Measurements from ENCODE around the gene CAPG.
"Not testable (repeated sequence)": the region's sequence is repeated elsewhere in the genome, so short reads cannot be mapped to it uniquely, and the experiment has no call there.

CAPG gene

GRCh38 chr2:85448461-85449213 is 38.5 kb upstream of the CAPG start:
- TF ChIP-seq PAX5 (IDR thresholded peaks at IDR 0.05; ENCODE audit: insufficient read depth, low read length, severe bottlenecking) (no peak), SPI1 (IDR thresholded peaks at IDR 0.05; ENCODE audit: low read depth, low read length) (no peak), POLR2AphosphoS5 (IDR thresholded peaks at IDR 0.05; ENCODE audit: low read depth, low read length) (no peak), POU2F2 (IDR thresholded peaks at IDR 0.05; ENCODE audit: low read depth, low read length) (no peak), POLR2A (IDR thresholded peaks at IDR 0.05; ENCODE audit: low read depth, low read length) (no peak), TAF1 (IDR thresholded peaks at IDR 0.05; ENCODE audit: low read depth, low read length) (no peak)
- FAIRE-seq (no peak), DNase-seq (ENCODE audit: insufficient read length, low spot score) (no peak)

GRCh38 chr2:85447222-85447585 is 37.0 kb upstream of the CAPG start:
- TF ChIP-seq POLR2AphosphoS5 (IDR thresholded peaks at IDR 0.05; ENCODE audit: low read depth, low read length) (no peak), SPI1 (IDR thresholded peaks at IDR 0.05; ENCODE audit: low read depth, low read length) (no peak), TAF1 (IDR thresholded peaks at IDR 0.05; ENCODE audit: low read depth, low read length) (no peak), POLR2A (IDR thresholded peaks at IDR 0.05; ENCODE audit: low read depth, low read length) (no peak), POU2F2 (IDR thresholded peaks at IDR 0.05; ENCODE audit: low read depth, low read length) (no peak), PAX5 (IDR thresholded peaks at IDR 0.05; ENCODE audit: insufficient read depth, low read length, severe bottlenecking) (no peak)
- no peak for DNase-seq (ENCODE audit: insufficient read length, low spot score)
- FAIRE-seq: no peak

GRCh38 chr2:85446296-85447221 is 36.4 kb upstream of the CAPG start:
- TF ChIP-seq POU2F2 (IDR thresholded peaks at IDR 0.05; ENCODE audit: low read depth, low read length) (no peak), TAF1 (IDR thresholded peaks at IDR 0.05; ENCODE audit: low read depth, low read length) (no peak), PAX5 (IDR thresholded peaks at IDR 0.05; ENCODE audit: insufficient read depth, low read length, severe bottlenecking) (no peak), POLR2AphosphoS5 (IDR thresholded peaks at IDR 0.05; ENCODE audit: low read depth, low read length) (no peak), POLR2A (IDR thresholded peaks at IDR 0.05; ENCODE audit: low read depth, low read length) (no peak), SPI1 (IDR thresholded peaks at IDR 0.05; ENCODE audit: low read depth, low read length) (no peak)
- no peak for DNase-seq (ENCODE audit: insufficient read length, low spot score)
- no peak for FAIRE-seq

GRCh38 chr2:85445316-85446295 is 35.4 kb upstream of the CAPG start:
- TF ChIP-seq POU2F2 (IDR thresholded peaks at IDR 0.05; ENCODE audit: low read depth, low read length) (no peak), SPI1 (IDR thresholded peaks at IDR 0.05; ENCODE audit: low read depth, low read length) (no peak), POLR2AphosphoS5 (IDR thresholded peaks at IDR 0.05; ENCODE audit: low read depth, low read length) (no peak), POLR2A (IDR thresholded peaks at IDR 0.05; ENCODE audit: low read depth, low read length) (no peak), PAX5 (IDR thresholded peaks at IDR 0.05; ENCODE audit: insufficient read depth, low read length, severe bottlenecking) (no peak), TAF1 (IDR thresholded peaks at IDR 0.05; ENCODE audit: low read depth, low read length) (no peak)
- DNase-seq (ENCODE audit: insufficient read length, low spot score): no peak
- no peak for FAIRE-seq

GRCh38 chr2:85444629-85445172 is 34.5 kb upstream of the CAPG start:
- TF ChIP-seq POLR2AphosphoS5 (IDR thresholded peaks at IDR 0.05; ENCODE audit: low read depth, low read length): no peak
- no peak for TF ChIP-seq POU2F2 (IDR thresholded peaks at IDR 0.05; ENCODE audit: low read depth, low read length)
- no peak for TF ChIP-seq SPI1 (IDR thresholded peaks at IDR 0.05; ENCODE audit: low read depth, low read length)
- TF ChIP-seq TAF1 (IDR thresholded peaks at IDR 0.05; ENCODE audit: low read depth, low read length): no peak
- TF ChIP-seq POLR2A (IDR thresholded peaks at IDR 0.05; ENCODE audit: low read depth, low read length): no peak
- no peak for TF ChIP-seq PAX5 (IDR thresholded peaks at IDR 0.05; ENCODE audit: insufficient read depth, low read length, severe bottlenecking)
- DNase-seq (ENCODE audit: insufficient read length, low spot score): no peak
- FAIRE-seq: no peak

- FAIRE-seq (no peak), DNase-seq (ENCODE audit: insufficient read length, low spot score) (no peak)
- TF ChIP-seq PAX5 (IDR thresholded peaks at IDR 0.05; ENCODE audit: insufficient read depth, low read length, severe bottlenecking) (no peak), TAF1 (IDR thresholded peaks at IDR 0.05; ENCODE audit: low read depth, low read length) (no peak), POLR2AphosphoS5 (IDR thresholded peaks at IDR 0.05; ENCODE audit: low read depth, low read length) (no peak), POLR2A (IDR thresholded peaks at IDR 0.05; ENCODE audit: low read depth, low read length) (no peak), SPI1 (IDR thresholded peaks at IDR 0.05; ENCODE audit: low read depth, low read length) (no peak), POU2F2 (IDR thresholded peaks at IDR 0.05; ENCODE audit: low read depth, low read length) (no peak)
These were observed 31.7 kb upstream of the CAPG start for GRCh38 chr2:85441864-85442263.

GRCh38 chr2:85440729-85441128 is 30.6 kb upstream of the CAPG start:
- FAIRE-seq: no peak
- no peak for DNase-seq (ENCODE audit: insufficient read length, low spot score)
- TF ChIP-seq POLR2A (IDR thresholded peaks at IDR 0.05; ENCODE audit: low read depth, low read length): no peak
- no peak for TF ChIP-seq POLR2AphosphoS5 (IDR thresholded peaks at IDR 0.05; ENCODE audit: low read depth, low read length)
- TF ChIP-seq TAF1 (IDR thresholded peaks at IDR 0.05; ENCODE audit: low read depth, low read length): no peak
- no peak for TF ChIP-seq SPI1 (IDR thresholded peaks at IDR 0.05; ENCODE audit: low read depth, low read length)
- TF ChIP-seq PAX5 (IDR thresholded peaks at IDR 0.05; ENCODE audit: insufficient read depth, low read length, severe bottlenecking): no peak
- TF ChIP-seq POU2F2 (IDR thresholded peaks at IDR 0.05; ENCODE audit: low read depth, low read length): no peak

- no peak for DNase-seq (ENCODE audit: insufficient read length, low spot score)
- TF ChIP-seq POLR2A (IDR thresholded peaks at IDR 0.05; ENCODE audit: low read depth, low read length) (no peak), TAF1 (IDR thresholded peaks at IDR 0.05; ENCODE audit: low read depth, low read length) (no peak), PAX5 (IDR thresholded peaks at IDR 0.05; ENCODE audit: insufficient read depth, low read length, severe bottlenecking) (no peak), POU2F2 (IDR thresholded peaks at IDR 0.05; ENCODE audit: low read depth, low read length) (no peak), SPI1 (IDR thresholded peaks at IDR 0.05; ENCODE audit: low read depth, low read length) (no peak), POLR2AphosphoS5 (IDR thresholded peaks at IDR 0.05; ENCODE audit: low read depth, low read length) (no peak)
- no peak for FAIRE-seq
These were observed 29.8 kb upstream of the CAPG start for GRCh38 chr2:85439986-85440385.

GRCh38 chr2:85439569-85439968 is 29.4 kb upstream of the CAPG start:
- not testable (repeated sequence) for DNase-seq (ENCODE audit: insufficient read length, low spot score); FAIRE-seq

Data from GM12891 (cell line).